ENCODE data around the gene SOCS1. TPM values are rescaled to one million over a fixed set of nuclear protein-coding genes. Genes with fewer than 3 reads are reported as not detected.

The SOCS1 gene
- total RNA-seq, 1 donor from 2014 or later, result 11.1 TPM

DNA sequence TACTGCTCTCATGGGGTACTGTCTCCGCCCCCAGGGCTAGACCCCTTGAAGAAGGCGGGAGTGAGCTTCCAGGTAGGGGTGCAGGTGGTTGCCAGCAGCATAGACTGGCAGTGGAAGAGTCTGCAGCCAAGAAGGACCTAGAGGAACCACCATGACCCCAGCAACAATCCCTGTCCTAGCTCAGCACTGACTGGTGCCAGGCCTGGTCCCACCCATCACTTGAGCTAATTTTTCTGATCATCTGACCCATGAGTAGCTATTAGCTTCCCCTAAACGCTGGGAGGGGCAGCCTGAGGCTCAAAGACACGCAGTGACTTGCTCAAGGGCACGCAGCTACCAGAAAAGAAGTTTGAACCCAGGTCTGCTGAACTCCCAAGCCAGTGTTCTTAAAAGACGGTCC is 16.5 kb upstream of the SOCS1 start:
- peaks cover 1% of the 10 kb centered on the region for H3K27me3 Mint-ChIP-seq (ENCODE audit: unreplicated experiment)
- no peak overlapping the region for H3K27ac Mint-ChIP-seq (ENCODE audit: unreplicated experiment)
- H3K9me3 Mint-ChIP-seq (ENCODE audit: unreplicated experiment), result peaks cover 1% of the 10 kb centered on the region
- no peak for DNase-seq
- H3K4me3 Mint-ChIP-seq (ENCODE audit: unreplicated experiment), result no peak overlapping the region
- peaks cover 2% of the 10 kb centered on the region for H3K4me1 Mint-ChIP-seq (ENCODE audit: low read depth, unreplicated experiment)
- TF ChIP-seq, protein P1, sequence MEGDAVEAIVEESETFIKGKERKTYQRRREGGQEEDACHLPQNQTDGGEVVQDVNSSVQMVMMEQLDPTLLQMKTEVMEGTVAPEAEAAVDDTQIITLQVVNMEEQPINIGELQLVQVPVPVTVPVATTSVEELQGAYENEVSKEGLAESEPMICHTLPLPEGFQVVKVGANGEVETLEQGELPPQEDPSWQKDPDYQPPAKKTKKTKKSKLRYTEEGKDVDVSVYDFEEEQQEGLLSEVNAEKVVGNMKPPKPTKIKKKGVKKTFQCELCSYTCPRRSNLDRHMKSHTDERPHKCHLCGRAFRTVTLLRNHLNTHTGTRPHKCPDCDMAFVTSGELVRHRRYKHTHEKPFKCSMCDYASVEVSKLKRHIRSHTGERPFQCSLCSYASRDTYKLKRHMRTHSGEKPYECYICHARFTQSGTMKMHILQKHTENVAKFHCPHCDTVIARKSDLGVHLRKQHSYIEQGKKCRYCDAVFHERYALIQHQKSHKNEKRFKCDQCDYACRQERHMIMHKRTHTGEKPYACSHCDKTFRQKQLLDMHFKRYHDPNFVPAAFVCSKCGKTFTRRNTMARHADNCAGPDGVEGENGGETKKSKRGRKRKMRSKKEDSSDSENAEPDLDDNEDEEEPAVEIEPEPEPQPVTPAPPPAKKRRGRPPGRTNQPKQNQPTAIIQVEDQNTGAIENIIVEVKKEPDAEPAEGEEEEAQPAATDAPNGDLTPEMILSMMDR (IDR thresholded peaks at IDR 0.05; ENCODE audit: partially characterized antibody, unreplicated experiment), result no peak
- no peaks in the 10 kb centered on the region for H3K36me3 Mint-ChIP-seq (ENCODE audit: unreplicated experiment)

DNA sequence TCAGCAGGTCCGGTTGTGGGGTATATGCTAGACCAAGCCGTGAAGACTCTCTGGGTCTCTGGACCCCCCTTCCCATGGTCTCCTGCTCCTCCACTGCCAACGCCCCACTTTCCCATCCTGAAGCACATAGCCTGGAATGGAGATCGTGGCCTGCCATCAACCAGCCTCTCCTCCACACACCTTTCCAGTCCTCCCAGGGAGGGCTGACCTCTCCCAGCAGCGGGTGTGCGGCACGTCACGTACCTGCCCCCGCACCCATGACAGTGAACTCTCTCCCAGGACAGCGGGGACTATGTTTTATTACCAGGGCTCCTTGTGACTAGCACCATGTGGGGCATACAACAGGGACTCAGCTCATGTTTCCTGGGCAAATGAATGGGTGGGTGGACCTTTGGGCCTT is 15.6 kb upstream of the SOCS1 start:
- peaks cover 1% of the 10 kb centered on the region for H3K27me3 Mint-ChIP-seq (ENCODE audit: unreplicated experiment)
- no peak for DNase-seq
- H3K4me3 Mint-ChIP-seq (ENCODE audit: unreplicated experiment), result no peak overlapping the region
- H3K4me1 Mint-ChIP-seq (ENCODE audit: low read depth, unreplicated experiment), result peaks cover 2% of the 10 kb centered on the region
- TF ChIP-seq, protein P1 (IDR thresholded peaks at IDR 0.05; ENCODE audit: partially characterized antibody, unreplicated experiment), result no peak
- no peaks in the 10 kb centered on the region for H3K36me3 Mint-ChIP-seq (ENCODE audit: unreplicated experiment)
- no peak overlapping the region for H3K27ac Mint-ChIP-seq (ENCODE audit: unreplicated experiment)
- peaks cover 1% of the 10 kb centered on the region for H3K9me3 Mint-ChIP-seq (ENCODE audit: unreplicated experiment)

GRCh38 chr16:11270602-11271162 is 14.7 kb upstream of the SOCS1 start:
- peaks cover 1% of the 10 kb centered on the region for H3K9me3 Mint-ChIP-seq (ENCODE audit: unreplicated experiment)

GRCh38 chr16:11268921-11269375 is 12.9 kb upstream of the SOCS1 start, which contains the start of gene TNP2:
Gene TNP2 (minus strand): TSS chr16:11269325. CDS start chr16:11269262, 63 bp downstream.
- no peak within 1 kb of the TSS for H3K27ac Mint-ChIP-seq (ENCODE audit: unreplicated experiment)
- H3K4me3 Mint-ChIP-seq (ENCODE audit: unreplicated experiment), result no peak within 1 kb of the TSS
- TF ChIP-seq, protein P1 (IDR thresholded peaks at IDR 0.05; ENCODE audit: partially characterized antibody, unreplicated experiment), result no peak
- H3K36me3 Mint-ChIP-seq (ENCODE audit: unreplicated experiment), result no peaks in the 10 kb centered on the region
- H3K4me1 Mint-ChIP-seq (ENCODE audit: low read depth, unreplicated experiment), result peaks cover 2% of the 10 kb centered on the region
- peaks cover 1% of the 10 kb centered on the region for H3K9me3 Mint-ChIP-seq (ENCODE audit: unreplicated experiment)
- H3K27me3 Mint-ChIP-seq (ENCODE audit: unreplicated experiment), result peaks cover 1% of the 10 kb centered on the region
- DNase-seq, result no peak

More at GRCh38 chr16:11270602-11271162, 14.7 kb upstream of the SOCS1 start:
- Mint-ChIP-seq H3K36me3 (ENCODE audit: unreplicated experiment) (no peaks in the 10 kb centered on the region), H3K27me3 (ENCODE audit: unreplicated experiment) (peaks cover 1% of the 10 kb centered on the region), H3K27ac (ENCODE audit: unreplicated experiment) (no peak overlapping the region), H3K4me3 (ENCODE audit: unreplicated experiment) (no peak overlapping the region), H3K4me1 (ENCODE audit: low read depth, unreplicated experiment) (peaks cover 2% of the 10 kb centered on the region)
- TF ChIP-seq, protein P1 (IDR thresholded peaks at IDR 0.05; ENCODE audit: partially characterized antibody, unreplicated experiment), result no peak
- no peak for DNase-seq

GRCh38 chr16:11265124-11265523 is 9.1 kb upstream of the SOCS1 start:
- no peak overlapping the region for H3K27ac Mint-ChIP-seq (ENCODE audit: unreplicated experiment)
- TF ChIP-seq, protein P1 (IDR thresholded peaks at IDR 0.05; ENCODE audit: partially characterized antibody, unreplicated experiment), result no peak
- H3K27me3 Mint-ChIP-seq (ENCODE audit: unreplicated experiment), result peaks cover 1% of the 10 kb centered on the region
- DNase-seq, result no peak
- peaks cover under 1% of the 10 kb centered on the region for H3K9me3 Mint-ChIP-seq (ENCODE audit: unreplicated experiment)
- no peaks in the 10 kb centered on the region for H3K4me1 Mint-ChIP-seq (ENCODE audit: low read depth, unreplicated experiment)
- no peaks in the 10 kb centered on the region for H3K36me3 Mint-ChIP-seq (ENCODE audit: unreplicated experiment)
- no peak overlapping the region for H3K4me3 Mint-ChIP-seq (ENCODE audit: unreplicated experiment)
